IMR-90 (cell line): ENCODE measurements around the gene GRB14. TPM values are rescaled to one million over a fixed set of nuclear protein-coding genes. Genes with fewer than 3 reads are reported as not detected.

Experiments used
- ATAC-seq: fragments of 200-7000 bp; cut with Tn5 transposase; 2 replicates; pipeline ENCODE4 v1.9.1; 2020; ENCODE audit warnings: low read depth, mild to moderate bottlenecking, moderate library complexity
- BruUV-seq: library from RNA; stranded (reverse); fragments of 400-500 nt; replicated peaks from 2 replicates; lab custom pipeline; 2021; lab: Mats Ljungman, UMichigan
- CTCF ChIA-PET: fragments of 300-600 bp; formaldehyde crosslinking; extraction: SDS; loops from one replicate; lab custom pipeline; 2021; ENCODE audit warnings: antibody characterized with exemption; lab: Yijun Ruan, JAX
- POLR2A ChIA-PET: fragments of 300-600 bp; sonication (Branson Sonifier 250); formaldehyde crosslinking; loops from one replicate; lab custom pipeline; 2022; ENCODE audit warnings: antibody characterized with exemption; ENCODE audit not compliant: unreplicated experiment; lab: Charles Lee
- DNase-seq: peaks from one replicate; pipeline ENCODE4 v3.0.0; 2013
- H2AFZ ChIP-seq: replicated peaks from 2 replicates; pipeline ENCODE3; 2013; ENCODE audit warnings: low read length, mild to moderate bottlenecking; ENCODE audit not compliant: poor library complexity
- H2AK5ac ChIP-seq: 2 replicates; pipeline ENCODE4 v1.6.1; 2013; ENCODE audit warnings: low read depth, low read length, inconsistent platforms
- H2AK9ac ChIP-seq: replicated peaks from 2 replicates; pipeline ENCODE3; 2013; ENCODE audit warnings: mild to moderate bottlenecking, low read depth, low read length, moderate library complexity; ENCODE audit not compliant: poor library complexity
- H2BK120ac ChIP-seq: 2 replicates; pipeline ENCODE4 v1.6.1; 2013; ENCODE audit warnings: low read depth, low read length, inconsistent platforms
- H2BK15ac ChIP-seq: 3 replicates; pipeline ENCODE4 v1.6.1; 2013; ENCODE audit warnings: low read depth, low read length, inconsistent platforms
- H2BK20ac ChIP-seq: 2 replicates; pipeline ENCODE4 v1.6.1; 2013; ENCODE audit warnings: low read depth, mild to moderate bottlenecking, inconsistent platforms, low read length, moderate library complexity
- H2BK5ac ChIP-seq: 2 replicates; pipeline ENCODE4 v1.6.1; 2013; ENCODE audit warnings: mild to moderate bottlenecking, low read depth, low read length, inconsistent platforms; ENCODE audit not compliant: poor library complexity, severe bottlenecking
- H3K14ac ChIP-seq: replicated peaks from 2 replicates; pipeline ENCODE4 v1.6.1; 2013; ENCODE audit warnings: low read depth, low read length, inconsistent platforms
- H3K18ac ChIP-seq: 2 replicates; pipeline ENCODE4 v1.6.1; 2013; ENCODE audit warnings: low read depth, low read length, control low read depth
- H3K23ac ChIP-seq: 2 replicates; pipeline ENCODE4 v1.6.1; 2013; ENCODE audit warnings: low read depth, low read length, inconsistent platforms
- H3K27ac ChIP-seq: 2 replicates; pipeline ENCODE4 v1.5.1; 2013; ENCODE audit warnings: mild to moderate bottlenecking, control low read depth, low read length; ENCODE audit not compliant: insufficient read depth
- H3K27me3 ChIP-seq: 2 replicates; pipeline ENCODE4 v1.6.1; 2013; ENCODE audit warnings: low read length; ENCODE audit not compliant: control insufficient read depth, insufficient read depth
- H3K36me3 ChIP-seq: 2 replicates; pipeline ENCODE4 v1.6.1; 2013; ENCODE audit warnings: low read length, mixed read lengths; ENCODE audit not compliant: control insufficient read depth, insufficient read depth
- H3K4ac ChIP-seq: 2 replicates; pipeline ENCODE4 v1.6.1; 2013; ENCODE audit warnings: low read depth, low read length, inconsistent platforms
- H3K4me1 ChIP-seq: 2 replicates; pipeline ENCODE4 v1.6.1; 2013; ENCODE audit warnings: low read length, mixed read lengths; ENCODE audit not compliant: control insufficient read depth, insufficient read depth
- H3K4me2 ChIP-seq: 2 replicates; pipeline ENCODE4 v1.6.1; 2013; ENCODE audit warnings: low read depth, mild to moderate bottlenecking, control low read depth, low read length, moderate library complexity
- H3K4me3 ChIP-seq: 2 replicates; pipeline ENCODE4 v1.5.1; 2013; ENCODE audit warnings: low read depth, mild to moderate bottlenecking, control low read depth, low read length, moderate library complexity; ENCODE audit not compliant: insufficient read depth
- H3K56ac ChIP-seq: 2 replicates; pipeline ENCODE4 v1.6.1; 2013; ENCODE audit warnings: low read length, inconsistent platforms; ENCODE audit not compliant: insufficient read depth; ENCODE audit errors: extremely low read depth
- H3K79me1 ChIP-seq, 2 experiments: 2 replicates each; pipeline ENCODE4 v1.6.1; 2013; ENCODE audit warnings: low read length in 2 of 2, inconsistent platforms in 1 of 2, low read depth in 1 of 2
- H3K9ac ChIP-seq: 2 replicates; pipeline ENCODE4 v1.6.1; 2013; ENCODE audit warnings: low read depth, low read length, control low read depth
- H3K9me1 ChIP-seq: 2 replicates; pipeline ENCODE4 v1.6.1; 2013; ENCODE audit warnings: low read length, inconsistent platforms; ENCODE audit not compliant: insufficient read depth
- H3K9me3 ChIP-seq: 2 replicates; pipeline ENCODE4 v1.6.1; 2013; ENCODE audit warnings: low read length; ENCODE audit not compliant: control insufficient read depth, insufficient read depth
- H4K20me1 ChIP-seq: 2 replicates; pipeline ENCODE4 v1.6.1; 2013; ENCODE audit warnings: low read length, inconsistent platforms; ENCODE audit not compliant: insufficient read depth
- H4K5ac ChIP-seq: 2 replicates; pipeline ENCODE4 v1.6.1; 2013; ENCODE audit warnings: mild to moderate bottlenecking, low read depth, low read length, control low read depth
- H4K8ac ChIP-seq, 2 experiments: 2 replicates each; pipeline ENCODE4 v1.6.1; 2013; ENCODE audit warnings: low read depth in 2 of 2, low read length in 2 of 2, control low read depth in 1 of 2, inconsistent platforms in 1 of 2
- H4K91ac ChIP-seq: 2 replicates; pipeline ENCODE4 v1.6.1; 2013; ENCODE audit warnings: low read depth, low read length, inconsistent platforms; ENCODE audit not compliant: insufficient read depth
- CTCF ChIP-seq: conservative IDR thresholded peaks from 2 replicates; pipeline ENCODE4 v1.5.1; 2012; ENCODE audit warnings: mild to moderate bottlenecking, low read depth, low read length, improper control_type of control experiment
- ELK1 ChIP-seq: fragments of 150-350 bp; IDR thresholded peaks from 2 replicates; pipeline ENCODE4 v1.6.1; 2016; ENCODE audit warnings: low read depth, mild to moderate bottlenecking, low read length, moderate library complexity, borderline replicate concordance
- MAFK ChIP-seq: IDR thresholded peaks from 2 replicates; pipeline ENCODE4 v1.6.1; 2012; ENCODE audit warnings: low read depth, low read length, improper control_type of control experiment
- RAD21 ChIP-seq: IDR thresholded peaks from 2 replicates; pipeline ENCODE4 v1.6.1; 2012; ENCODE audit warnings: low read length, improper control_type of control experiment
- SMC3 ChIP-seq: fragments of 150-350 bp; IDR thresholded peaks from 2 replicates; pipeline ENCODE4 v1.6.1; 2016; ENCODE audit warnings: low read depth, mild to moderate bottlenecking, antibody characterized with exemption, low read length, moderate library complexity
- USF2 ChIP-seq: fragments of 150-350 bp; IDR thresholded peaks from 2 replicates; pipeline ENCODE4 v1.6.1; 2017; ENCODE audit warnings: mild to moderate bottlenecking, antibody characterized with exemption, low read length, low read depth
- WGBS, 2 experiments: methylation state at CpG; one replicate each; pipeline versions ENCODE4 v1.1.5 to v1.1.7; 2013; ENCODE audit warnings: missing lambda C conversion rate in 2 of 2; ENCODE audit not compliant: insufficient read length in 1 of 2; ENCODE audit errors: extremely low coverage in 2 of 2; 5-methylcytosine and 5-hydroxymethylcytosine counted together
- dilution Hi-C: fragments of 300-500 bp; cut with HindIII; formaldehyde crosslinking; loops from one replicate; pipeline ENCODE4 v1.14.3; 2018; ENCODE audit warnings: low sequenced_read_pairs; ENCODE audit not compliant: unreplicated experiment
- in situ Hi-C: fragments of 300-500 bp; cut with MboI; formaldehyde crosslinking; loops from 3 replicates; pipeline ENCODE4 v1.14.3; 2019; ENCODE audit warnings: low sequenced_read_pairs, inconsistent platforms, mixed read lengths
- intact Hi-C: fragments of 100-400 bp; cut with micrococcal nuclease; formaldehyde crosslinking; loops from 2 replicates; pipeline ENCODE4 v1.10.0; 2022
- polyA plus RNA-seq, 3 experiments: library from polyadenylated mRNA; depleted of rRNA; stranded (reverse); fragments of >200 nt; gene quantifications; 2 replicates each; pipeline ENCODE4 v1.2.3, GENCODE V29; 2012; ENCODE audit warnings: low replicate concordance in 1 of 3
- total RNA-seq: library from RNA; depleted of rRNA; stranded (reverse); fragments of >200 nt; gene quantifications from 2 replicates; pipeline ENCODE4 v1.2.3, GENCODE V29; 2012

GRB14 gene
- total and polyA plus RNA-seq, 2 of the 4 experiments (the other 2 are of a cell fraction): not detected

- H3K79me1 ChIP-seq: no peaks in the 10 kb centered on the region
- no peak overlapping the region for H3K56ac ChIP-seq
- H3K4me2 ChIP-seq: no peak overlapping the region
- ATAC-seq (no peak), DNase-seq (no peak)
- no peaks in the 10 kb centered on the region for H4K20me1 ChIP-seq
- no peaks in the 10 kb centered on the region for H3K27me3 ChIP-seq
- no TSS peak for BruUV-seq
- no peaks in the 10 kb centered on the region for H3K4me1 ChIP-seq
- no peak overlapping the region for H3K23ac ChIP-seq
- H4K91ac ChIP-seq: no peak overlapping the region
- H2BK15ac ChIP-seq: no peak overlapping the region
- H3K36me3 ChIP-seq: no peaks in the 10 kb centered on the region
- H3K9me3 ChIP-seq: 0 out of 2 replicates have a peak, but pooled peaks cover 2% of the 10 kb centered on the region
- WGBS, 2 experiments: 63% methylated on average over 1 of the region's 4 CpGs; no CpG with 5 or more reads in 1 of the 2 experiments
- no peak overlapping the region for H2AFZ ChIP-seq
- ChIA-PET POLR2A (no interaction called here), CTCF (no interaction called here)
- no peak overlapping the region for H3K18ac ChIP-seq
- H2BK20ac ChIP-seq: no peak overlapping the region
- intact Hi-C loops (no loop called here), dilution Hi-C loops (no loop called here), in situ Hi-C loops (no loop called here)
- H4K5ac ChIP-seq: no peak overlapping the region
- no peak overlapping the region for H2AK5ac ChIP-seq
- H3K9me1 ChIP-seq: no peaks in the 10 kb centered on the region
- H3K4me3 ChIP-seq: no peak overlapping the region
- no peak overlapping the region for H2BK5ac ChIP-seq
- H3K9ac ChIP-seq: no peak overlapping the region
- H3K14ac ChIP-seq: no peak overlapping the region
- no peak overlapping the region for H3K27ac ChIP-seq
- no peak overlapping the region for H2AK9ac ChIP-seq
- TF ChIP-seq CTCF (no peak), RAD21 (no peak), MAFK (no peak), ELK1 (no peak), USF2 (no peak), SMC3 (no peak)
- no peak overlapping the region for H4K8ac ChIP-seq
- H2BK120ac ChIP-seq: no peak overlapping the region
- no peak overlapping the region for H3K4ac ChIP-seq
These were observed 112.0 kb downstream of the GRB14 start for GRCh38 chr2:164509137-164509877.
